ENCODE data around the gene VAT1. TPM values are rescaled to one million over a fixed set of nuclear protein-coding genes. Genes with fewer than 3 reads are reported as not detected.

VAT1 gene
- total RNA-seq, 2 donors from 2014 or later: 33.2 to 61.5 TPM

DNA sequence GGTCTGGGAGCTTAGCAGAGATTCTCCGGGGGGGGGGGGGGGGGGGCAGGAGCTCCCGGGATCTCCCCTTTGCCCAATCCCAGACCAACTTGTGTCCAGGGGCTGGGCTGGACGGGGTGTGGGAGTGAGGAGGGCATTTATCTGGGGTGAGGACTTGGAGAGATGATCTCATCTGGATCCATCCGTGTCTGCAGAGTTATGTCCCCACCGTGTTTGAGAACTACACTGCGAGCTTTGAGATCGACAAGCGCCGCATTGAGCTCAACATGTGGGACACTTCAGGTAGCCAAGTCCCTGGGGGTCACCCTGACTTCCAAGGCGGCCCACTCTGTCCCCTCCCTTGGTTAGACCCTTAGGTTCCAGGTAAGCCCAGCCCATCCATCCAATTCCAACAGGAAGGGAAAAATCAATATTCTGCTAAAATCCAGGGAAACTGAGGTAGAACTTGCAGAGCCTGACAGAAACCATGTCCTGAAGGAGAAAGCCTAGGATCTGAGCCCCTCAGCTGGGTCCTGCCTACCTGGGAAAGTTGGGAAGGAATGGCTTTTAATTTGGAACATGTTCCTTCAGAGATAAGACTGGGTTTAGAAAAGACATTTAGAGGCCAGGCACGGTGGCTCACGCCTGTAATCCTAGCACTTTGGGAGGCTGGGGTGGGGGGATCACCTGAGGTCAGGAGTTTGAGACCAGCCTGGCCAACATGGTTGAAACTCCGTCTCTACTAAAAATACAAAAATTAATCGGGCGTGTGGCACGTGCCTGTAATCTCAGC lies 3.8 kb upstream of the VAT1 start:
- Histone ChIP-seq H3K27me3 (no peaks in the 10 kb centered on the region), H3K4me1 (no peaks in the 10 kb centered on the region), H3K27ac (no peak overlapping the region), H3K9ac (ENCODE audit: low read depth in 2 of 2, low read length in 2 of 2) (no peak overlapping the region), H3K36me3 (no peaks in the 10 kb centered on the region), H3K4me3 (no peak overlapping the region), H3K9me3 (no peaks in the 10 kb centered on the region)
- TF ChIP-seq, protein P1, sequence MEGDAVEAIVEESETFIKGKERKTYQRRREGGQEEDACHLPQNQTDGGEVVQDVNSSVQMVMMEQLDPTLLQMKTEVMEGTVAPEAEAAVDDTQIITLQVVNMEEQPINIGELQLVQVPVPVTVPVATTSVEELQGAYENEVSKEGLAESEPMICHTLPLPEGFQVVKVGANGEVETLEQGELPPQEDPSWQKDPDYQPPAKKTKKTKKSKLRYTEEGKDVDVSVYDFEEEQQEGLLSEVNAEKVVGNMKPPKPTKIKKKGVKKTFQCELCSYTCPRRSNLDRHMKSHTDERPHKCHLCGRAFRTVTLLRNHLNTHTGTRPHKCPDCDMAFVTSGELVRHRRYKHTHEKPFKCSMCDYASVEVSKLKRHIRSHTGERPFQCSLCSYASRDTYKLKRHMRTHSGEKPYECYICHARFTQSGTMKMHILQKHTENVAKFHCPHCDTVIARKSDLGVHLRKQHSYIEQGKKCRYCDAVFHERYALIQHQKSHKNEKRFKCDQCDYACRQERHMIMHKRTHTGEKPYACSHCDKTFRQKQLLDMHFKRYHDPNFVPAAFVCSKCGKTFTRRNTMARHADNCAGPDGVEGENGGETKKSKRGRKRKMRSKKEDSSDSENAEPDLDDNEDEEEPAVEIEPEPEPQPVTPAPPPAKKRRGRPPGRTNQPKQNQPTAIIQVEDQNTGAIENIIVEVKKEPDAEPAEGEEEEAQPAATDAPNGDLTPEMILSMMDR (IDR thresholded peaks at IDR 0.05): no peak
- no peak for DNase-seq
- intact Hi-C loops (cut with DNase I): loop anchor here (10.0 kb wide), 2 partner anchors 289 to 319 kb away; no protein-coding TSS in a partner anchor

DNA sequence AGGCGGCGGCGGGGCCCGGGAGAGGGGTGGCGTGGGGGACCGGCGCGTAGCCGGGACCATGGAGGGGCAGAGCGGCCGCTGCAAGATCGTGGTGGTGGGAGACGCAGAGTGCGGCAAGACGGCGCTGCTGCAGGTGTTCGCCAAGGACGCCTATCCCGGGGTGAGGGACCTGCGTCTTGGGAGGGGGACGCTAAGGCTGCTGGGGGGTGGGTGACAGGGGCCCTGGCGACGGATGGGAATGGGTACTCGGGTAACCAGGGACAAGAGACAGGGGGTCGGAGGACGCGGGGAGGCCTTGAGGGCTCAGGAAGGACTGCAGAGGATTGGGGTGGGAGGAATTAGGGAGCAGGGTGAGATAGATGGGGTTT lies 3.1 kb upstream of the VAT1 start:
- Histone ChIP-seq H3K27ac (no peak overlapping the region), H3K9ac (ENCODE audit: low read depth in 2 of 2, low read length in 2 of 2) (peak overlapping the region in 1 of 2 donors; percentile 35), H3K4me3 (peak overlapping the region; percentile 49), H3K36me3 (no peaks in the 10 kb centered on the region), H3K4me1 (no peaks in the 10 kb centered on the region), H3K27me3 (no peaks in the 10 kb centered on the region), H3K9me3 (no peaks in the 10 kb centered on the region)
- TF ChIP-seq, protein P1 (IDR thresholded peaks at IDR 0.05): no peak
- intact Hi-C loops (cut with DNase I): loop anchor here (10.0 kb wide), 2 partner anchors 290 to 320 kb away; no protein-coding TSS in a partner anchor
- no peak for DNase-seq

DNA sequence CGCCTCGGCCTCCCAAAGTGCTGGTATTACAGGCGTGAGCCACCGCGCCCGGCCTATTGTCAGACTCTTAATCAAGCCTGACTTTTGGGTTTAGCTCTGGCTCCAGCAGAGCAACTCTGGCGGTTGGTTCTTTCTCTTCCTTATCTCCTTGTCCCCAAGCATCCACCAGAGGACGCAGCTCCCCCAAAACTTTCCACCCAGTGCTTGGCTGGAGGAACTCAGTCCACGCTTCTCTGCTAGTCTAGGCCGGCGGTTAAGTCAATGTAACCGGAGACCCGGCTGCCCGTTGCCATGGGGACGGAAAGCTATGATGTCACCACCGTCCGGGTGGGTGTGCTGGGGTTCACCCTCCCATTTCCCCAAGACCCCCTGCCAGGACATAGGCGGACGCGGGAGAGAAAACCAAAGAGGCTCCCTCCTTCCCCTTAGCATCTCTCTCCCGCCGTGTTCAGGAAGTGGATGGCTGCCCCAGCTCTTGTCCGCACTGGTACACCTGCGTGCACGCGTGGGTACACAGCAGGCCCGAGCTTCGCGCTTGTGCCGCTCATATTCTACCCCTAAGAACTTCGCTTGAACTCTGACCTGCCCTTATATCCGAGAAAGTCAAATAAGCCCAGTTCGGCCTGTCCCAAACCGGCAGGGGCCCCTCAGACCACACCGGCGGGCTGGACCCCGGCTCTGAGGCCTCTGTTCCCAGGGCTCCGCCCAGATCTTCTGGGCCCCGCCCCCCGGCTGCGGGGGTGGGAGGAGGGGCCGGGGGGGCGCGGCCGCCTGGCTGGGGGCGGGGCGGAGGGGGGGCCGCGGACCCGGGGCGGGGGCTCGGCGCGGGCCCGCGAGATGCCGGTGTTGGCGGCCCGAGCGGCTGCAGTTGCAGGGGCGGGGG lies 2.5 kb upstream of the VAT1 start, which contains the start of gene RND2:
Gene RND2, plus strand, starts transcription at position 825 of the 883 bp plus-strand sequence. CDS start 117 bp downstream, outside the sequence.
- Histone ChIP-seq H3K9me3 (no peaks in the 10 kb centered on the region), H3K27me3 (no peaks in the 10 kb centered on the region), H3K36me3 (no peaks in the 10 kb centered on the region), H3K4me3 (peak within 1 kb of the TSS; percentile 49), H3K27ac (no peak within 1 kb of the TSS), H3K4me1 (no peaks in the 10 kb centered on the region), H3K9ac (ENCODE audit: low read depth in 2 of 2, low read length in 2 of 2) (peak within 1 kb of the TSS; percentile 75 to 89)
- TF ChIP-seq, protein P1 (IDR thresholded peaks at IDR 0.05): peak; percentile 50
- peak; percentile 82 for DNase-seq
- intact Hi-C loops (cut with DNase I): loop anchor here (10.0 kb wide), 2 partner anchors 290 to 320 kb away; no protein-coding TSS in a partner anchor

DNA sequence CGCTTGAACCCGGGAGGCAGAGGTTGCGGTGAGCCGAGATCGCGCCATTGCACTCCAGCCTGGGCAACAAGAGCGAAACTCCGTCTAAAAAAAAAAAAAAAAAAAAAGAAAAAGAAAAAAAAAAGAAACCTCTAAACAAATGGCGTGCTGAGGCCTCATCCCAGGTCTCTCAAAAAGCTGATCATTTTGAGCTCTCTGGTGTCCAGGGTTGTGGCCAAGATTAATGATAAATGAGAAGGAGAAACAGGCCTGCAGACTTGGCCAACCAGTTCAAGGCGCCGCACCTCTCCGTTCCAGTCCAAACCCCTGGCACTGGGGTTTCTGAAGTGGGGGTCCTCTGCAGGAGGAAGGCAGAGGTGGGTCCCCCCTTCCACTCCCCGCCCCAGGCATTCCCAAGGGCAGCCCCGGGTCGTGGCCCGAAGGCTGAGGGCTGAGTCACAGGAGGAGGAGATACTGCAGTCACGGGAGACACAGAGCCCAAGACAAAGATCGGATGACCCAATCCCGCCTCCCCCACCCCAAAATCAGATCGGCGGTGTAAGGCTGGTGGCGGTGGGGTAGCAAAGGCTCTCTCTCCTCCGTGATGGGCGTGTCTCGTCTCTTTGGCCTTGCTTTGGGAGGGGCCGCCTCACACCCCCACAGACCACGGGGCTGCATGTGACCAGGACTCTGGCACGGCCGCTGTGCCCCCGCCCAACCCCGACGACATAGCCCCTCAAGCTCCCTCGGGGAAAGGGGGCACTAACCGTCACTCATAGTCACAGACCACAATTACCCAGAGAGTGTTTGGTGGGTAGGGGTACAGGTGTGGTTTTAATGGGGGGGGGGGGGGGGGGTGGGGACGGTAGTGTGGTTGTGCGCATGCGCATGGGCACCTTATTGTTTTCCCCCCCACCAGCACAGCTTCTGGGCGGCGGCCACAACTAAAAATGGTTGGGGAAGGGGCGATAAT lies 1.1 kb downstream of the VAT1 start:
- TF ChIP-seq, protein P1 (IDR thresholded peaks at IDR 0.05): no peak
- intact Hi-C loops (cut with DNase I): loop anchor here (10.0 kb wide), 2 partner anchors 294 to 324 kb away; no protein-coding TSS in a partner anchor
- peak; percentile 69 for DNase-seq
- Histone ChIP-seq H3K36me3 (no peaks in the 10 kb centered on the region), H3K4me3 (peak overlapping the region; percentile 99), H3K4me1 (no peaks in the 10 kb centered on the region), H3K9me3 (no peaks in the 10 kb centered on the region), H3K27ac (peak overlapping the region; percentile 83), H3K27me3 (no peaks in the 10 kb centered on the region), H3K9ac (ENCODE audit: low read depth in 2 of 2, low read length in 2 of 2) (peak overlapping the region; percentile 90 to 97)

All from colonic mucosa (tissue), 4 donors.